Activated B cell treated with CpG ODN at 0.5 μM for 24 hours (primary cell): ENCODE results near the gene TUBA1C. TPM values are rescaled to one million over a fixed set of nuclear protein-coding genes. Genes with fewer than 3 reads are reported as not detected.

Source experiments
- ATAC-seq: fragments of 200-7000 bp; cut with Tn5 transposase; one replicate; pipeline ENCODE4 v1.10.0; 2021; ENCODE audit warnings: low read depth, mild to moderate bottlenecking, moderate library complexity
- CTCF ChIA-PET: fragments of 350-600 bp; sonication (Branson Sonifier 250); formaldehyde crosslinking; loops from one replicate; lab custom pipeline; 2021; ENCODE audit warnings: antibody characterized with exemption; lab: Charles Lee
- POLR2A ChIA-PET: fragments of 350-600 bp; sonication (Branson Sonifier 250); formaldehyde crosslinking; loops from one replicate; lab custom pipeline; 2021; ENCODE audit warnings: antibody characterized with exemption; lab: Charles Lee
- DNase-seq: peaks from one replicate; pipeline ENCODE4 v3.0.0; 2022
- H3K27ac Mint-ChIP-seq: one replicate; pipeline ENCODE4 v1.8.0; 2020; ENCODE audit warnings: mixed read lengths
- H3K27me3 Mint-ChIP-seq: one replicate; pipeline ENCODE4 v1.8.0; 2021; ENCODE audit warnings: mixed read lengths
- H3K36me3 Mint-ChIP-seq: one replicate; pipeline ENCODE4 v1.8.0; 2021; ENCODE audit warnings: low read depth, mixed read lengths
- H3K4me1 Mint-ChIP-seq: one replicate; pipeline ENCODE4 v1.8.0; 2021; ENCODE audit warnings: mixed read lengths
- H3K4me3 Mint-ChIP-seq: one replicate; pipeline ENCODE4 v1.8.0; 2020; ENCODE audit warnings: mild to moderate bottlenecking, mixed read lengths
- H3K9me3 Mint-ChIP-seq: one replicate; pipeline ENCODE4 v1.8.0; 2020; ENCODE audit warnings: mixed read lengths
- CTCF ChIP-seq: fragments of 200-600 bp; IDR thresholded peaks from one replicate; pipeline ENCODE4 v1.8.0; 2022; ENCODE audit warnings: antibody characterized with exemption, mild to moderate bottlenecking
- intact Hi-C: fragments of 100-400 bp; cut with micrococcal nuclease; formaldehyde crosslinking; loops from one replicate; pipeline ENCODE4 v1.15.1; 2024
- total RNA-seq: library from RNA; stranded (reverse); gene quantifications from 2 replicates; pipeline ENCODE4 v1.2.3, GENCODE V29; 2022

Gene TUBA1C
- total RNA-seq, 1 donor from 2014 or later, result 142 TPM

DNA sequence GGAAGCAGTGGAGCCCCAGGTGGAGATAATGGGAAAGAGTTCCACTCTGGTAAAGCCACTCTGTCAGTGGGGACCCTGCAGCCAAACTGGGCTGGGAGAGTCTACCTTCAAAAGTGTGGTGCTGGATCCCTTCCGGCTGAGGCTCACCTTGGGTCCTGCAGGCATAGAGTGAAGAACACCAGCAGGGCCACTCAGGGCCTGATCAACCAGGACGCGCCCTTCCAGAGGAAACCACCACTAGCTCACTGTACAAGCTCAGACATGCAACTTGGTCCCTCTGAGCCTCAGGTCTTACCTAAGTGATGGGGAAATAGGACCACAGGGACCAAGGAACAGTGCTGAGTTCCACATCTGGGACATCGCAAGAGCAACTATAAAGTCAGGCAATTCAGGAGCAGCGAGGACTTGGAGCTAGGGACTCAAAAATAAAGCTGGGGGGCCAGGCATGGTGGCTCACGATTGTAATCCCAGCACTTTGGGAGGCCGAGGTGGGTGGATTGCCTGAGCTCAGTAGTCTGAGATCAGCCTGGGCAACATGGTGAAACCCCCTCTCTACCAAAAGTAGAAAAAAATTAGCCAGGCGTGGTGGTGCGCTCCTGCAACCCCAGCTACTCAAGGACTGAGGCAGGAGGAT, 24.2 kb downstream of the TUBA1C start:
- POLR2A ChIA-PET, result interaction anchor here (0.7 to 1.3 kb wide), 3 partner anchors 24 to 59 kb away, joined by 3 to 6 read pairs (median 3); partner anchors contain the start of gene TUBA1C
- CTCF ChIA-PET, result interaction anchor here (0.6 to 4.2 kb wide), 23 partner anchors 8 to 452 kb away, joined by 3 to 56 read pairs (median 5); partner anchors contain the start of genes C1QL4, DNAJC22 and TMBIM6
- no peak for DNase-seq
- no peak overlapping the region for H3K27ac Mint-ChIP-seq
- no peaks in the 10 kb centered on the region for H3K4me1 Mint-ChIP-seq
- peaks cover 35% of the 10 kb centered on the region for H3K27me3 Mint-ChIP-seq
- no peak for TF ChIP-seq CTCF
- no peak for ATAC-seq
- intact Hi-C loops, result loop anchor here (1.0 to 2.0 kb wide), 7 partner anchors 7 to 292 kb away; partner anchors contain the start of gene C1QL4
- H3K9me3 Mint-ChIP-seq, result no peaks in the 10 kb centered on the region
- H3K36me3 Mint-ChIP-seq, result no peaks in the 10 kb centered on the region
- H3K4me3 Mint-ChIP-seq, result no peak overlapping the region

GRCh38 chr12:49292729-49293055, 27.8 kb downstream of the TUBA1C start:
- ChIA-PET POLR2A (interaction anchor here (1.0 kb wide), 1 partner anchor 30 kb away, joined by 3 read pairs; no protein-coding TSS in a partner anchor), CTCF (interaction anchor here (0.7 to 2.7 kb wide), 6 partner anchors 12 to 221 kb away, joined by 3 to 12 read pairs (median 4); partner anchors contain the start of gene C1QL4)
- Mint-ChIP-seq H3K27me3 (peaks cover 34% of the 10 kb centered on the region), H3K4me1 (peaks cover 19% of the 10 kb centered on the region), H3K27ac (no peak overlapping the region), H3K9me3 (no peaks in the 10 kb centered on the region), H3K4me3 (no peak overlapping the region), H3K36me3 (no peaks in the 10 kb centered on the region)
- ATAC-seq (no peak), DNase-seq (no peak)
- intact Hi-C loops, result no loop called here
- no peak for TF ChIP-seq CTCF

GRCh38 chr12:49293056-49293956, 28.4 kb downstream of the TUBA1C start:
- Mint-ChIP-seq H3K4me1 (peaks cover 24% of the 10 kb centered on the region), H3K36me3 (no peaks in the 10 kb centered on the region), H3K4me3 (no peak overlapping the region), H3K9me3 (no peaks in the 10 kb centered on the region), H3K27ac (no peak overlapping the region), H3K27me3 (peaks cover 34% of the 10 kb centered on the region)
- TF ChIP-seq CTCF, result no peak
- DNase-seq (no peak), ATAC-seq (no peak)
- ChIA-PET CTCF (interaction anchor here (0.5 to 2.7 kb wide), 9 partner anchors 11 to 221 kb away, joined by 3 to 12 read pairs (median 4); partner anchors contain the start of gene C1QL4), POLR2A (interaction anchor here (1.0 kb wide), 1 partner anchor 29 kb away, joined by 3 read pairs; no protein-coding TSS in a partner anchor)
- intact Hi-C loops, result no loop called here

GRCh38 chr12:49294086-49294803, 29.4 kb downstream of the TUBA1C start:
- peaks cover 31% of the 10 kb centered on the region for H3K27me3 Mint-ChIP-seq
- ChIA-PET CTCF (interaction anchor here (0.7 to 2.7 kb wide), 9 partner anchors 21 to 206 kb away, joined by 3 to 14 read pairs (median 4); no protein-coding TSS in a partner anchor), POLR2A (interaction anchor here (0.6 kb wide), 1 partner anchor 43 kb away, joined by 4 read pairs; the partner anchor contains the start of gene C1QL4)
- intact Hi-C loops, result no loop called here
- H3K27ac Mint-ChIP-seq, result no peak overlapping the region
- no peak for DNase-seq
- no peaks in the 10 kb centered on the region for H3K9me3 Mint-ChIP-seq
- TF ChIP-seq CTCF, result no peak
- no peak overlapping the region for H3K4me3 Mint-ChIP-seq
- peaks cover 26% of the 10 kb centered on the region for H3K4me1 Mint-ChIP-seq
- H3K36me3 Mint-ChIP-seq, result no peaks in the 10 kb centered on the region
- ATAC-seq, result no peak
